ENCODE results near the gene TMEM208. TPM values are rescaled to one million over a fixed set of nuclear protein-coding genes. Genes with fewer than 3 reads are reported as not detected.

Gene TMEM208
- total RNA-seq, 1 experiment from 2014 or later, result 53.5 TPM

GRCh38 chr16:67183627-67184452 is 43.1 kb upstream of the TMEM208 start, which contains the start of gene MATCAP1:
Gene MATCAP1 (minus strand): TSS chr16:67183963. CDS start chr16:67180610, 3,353 bp downstream.
- Mint-ChIP-seq H3K9me3 (ENCODE audit: low read depth, unreplicated experiment) (no peaks in the 10 kb centered on the region), H3K4me3 (ENCODE audit: low read depth, unreplicated experiment) (no peak within 1 kb of the TSS), H3K27ac (ENCODE audit: unreplicated experiment) (no peak within 1 kb of the TSS), H3K4me1 (ENCODE audit: low read depth, unreplicated experiment) (peaks cover 14% of the 10 kb centered on the region), H3K36me3 (ENCODE audit: insufficient read depth, unreplicated experiment) (no peaks in the 10 kb centered on the region), H3K27me3 (ENCODE audit: unreplicated experiment) (peaks cover 12% of the 10 kb centered on the region)
- intact Hi-C loops (cut with micrococcal nuclease; ENCODE audit: unreplicated experiment), result no loop called here
- TF ChIP-seq, protein P1, sequence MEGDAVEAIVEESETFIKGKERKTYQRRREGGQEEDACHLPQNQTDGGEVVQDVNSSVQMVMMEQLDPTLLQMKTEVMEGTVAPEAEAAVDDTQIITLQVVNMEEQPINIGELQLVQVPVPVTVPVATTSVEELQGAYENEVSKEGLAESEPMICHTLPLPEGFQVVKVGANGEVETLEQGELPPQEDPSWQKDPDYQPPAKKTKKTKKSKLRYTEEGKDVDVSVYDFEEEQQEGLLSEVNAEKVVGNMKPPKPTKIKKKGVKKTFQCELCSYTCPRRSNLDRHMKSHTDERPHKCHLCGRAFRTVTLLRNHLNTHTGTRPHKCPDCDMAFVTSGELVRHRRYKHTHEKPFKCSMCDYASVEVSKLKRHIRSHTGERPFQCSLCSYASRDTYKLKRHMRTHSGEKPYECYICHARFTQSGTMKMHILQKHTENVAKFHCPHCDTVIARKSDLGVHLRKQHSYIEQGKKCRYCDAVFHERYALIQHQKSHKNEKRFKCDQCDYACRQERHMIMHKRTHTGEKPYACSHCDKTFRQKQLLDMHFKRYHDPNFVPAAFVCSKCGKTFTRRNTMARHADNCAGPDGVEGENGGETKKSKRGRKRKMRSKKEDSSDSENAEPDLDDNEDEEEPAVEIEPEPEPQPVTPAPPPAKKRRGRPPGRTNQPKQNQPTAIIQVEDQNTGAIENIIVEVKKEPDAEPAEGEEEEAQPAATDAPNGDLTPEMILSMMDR (IDR thresholded peaks at IDR 0.05; ENCODE audit: unreplicated experiment), result no peak
- BruUV-seq (replicated peaks), result TSS peak; percentile 71
- CTCF ChIA-PET, result interaction anchor here (0.5 to 2.3 kb wide), 4 partner anchors 10 to 213 kb away, joined by 3 to 23 read pairs (median 6); no protein-coding TSS in a partner anchor
- peak; percentile 97 for DNase-seq

GRCh38 chr16:67184453-67184994 is 42.4 kb upstream of the TMEM208 start:
- DNase-seq, result no peak
- H3K36me3 Mint-ChIP-seq (ENCODE audit: insufficient read depth, unreplicated experiment), result no peaks in the 10 kb centered on the region
- H3K27me3 Mint-ChIP-seq (ENCODE audit: unreplicated experiment), result peaks cover 12% of the 10 kb centered on the region
- H3K4me1 Mint-ChIP-seq (ENCODE audit: low read depth, unreplicated experiment), result peaks cover 10% of the 10 kb centered on the region
- CTCF ChIA-PET, result interaction anchor here (0.5 to 2.3 kb wide), 6 partner anchors 11 to 231 kb away, joined by 3 to 23 read pairs (median 6); no protein-coding TSS in a partner anchor
- H3K9me3 Mint-ChIP-seq (ENCODE audit: low read depth, unreplicated experiment), result no peaks in the 10 kb centered on the region
- BruUV-seq (replicated peaks), result no TSS peak
- H3K4me3 Mint-ChIP-seq (ENCODE audit: low read depth, unreplicated experiment), result no peak overlapping the region
- H3K27ac Mint-ChIP-seq (ENCODE audit: unreplicated experiment), result no peak overlapping the region
- intact Hi-C loops (cut with micrococcal nuclease; ENCODE audit: unreplicated experiment), result no loop called here
- TF ChIP-seq, protein P1 (IDR thresholded peaks at IDR 0.05; ENCODE audit: unreplicated experiment), result no peak

DNA sequence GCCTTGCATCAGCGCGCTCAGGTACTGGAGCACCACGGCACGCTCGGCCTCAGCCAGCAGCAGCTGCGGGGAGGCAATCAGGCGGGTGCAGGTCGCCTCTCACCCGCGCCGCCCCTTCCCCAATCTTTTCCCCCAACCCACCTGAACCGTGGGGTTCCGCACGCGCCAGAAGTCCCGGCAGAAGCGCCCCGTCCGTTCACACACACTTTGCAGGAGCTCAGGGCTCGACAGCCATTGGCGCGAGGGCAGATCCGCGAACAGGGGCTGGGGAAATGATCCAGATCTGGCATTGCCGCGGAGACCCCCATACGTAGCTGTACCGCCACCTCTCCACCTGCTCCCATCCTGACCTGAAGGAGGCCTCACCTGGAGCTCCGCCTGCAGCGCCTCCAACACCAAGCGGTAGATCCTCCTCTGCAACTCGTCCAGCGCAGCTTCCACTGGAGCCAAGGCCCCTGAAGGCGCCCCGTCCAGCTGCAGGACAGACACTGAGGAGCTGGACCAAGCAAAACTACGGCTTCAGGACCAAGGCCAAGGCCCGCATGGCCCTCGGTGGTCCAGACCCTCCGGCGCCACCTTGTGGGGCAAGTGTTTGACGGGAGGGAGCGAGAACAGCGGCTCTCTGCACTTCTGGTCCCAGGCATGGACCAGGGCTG is 41.8 kb upstream of the TMEM208 start:
- intact Hi-C loops (cut with micrococcal nuclease; ENCODE audit: unreplicated experiment), result loop anchor here (1.0 to 5.0 kb wide), 3 partner anchors 168 to 238 kb away; no protein-coding TSS in a partner anchor
- Mint-ChIP-seq H3K36me3 (ENCODE audit: insufficient read depth, unreplicated experiment) (no peaks in the 10 kb centered on the region), H3K4me3 (ENCODE audit: low read depth, unreplicated experiment) (no peak overlapping the region), H3K27me3 (ENCODE audit: unreplicated experiment) (peaks cover 12% of the 10 kb centered on the region), H3K4me1 (ENCODE audit: low read depth, unreplicated experiment) (peaks cover 10% of the 10 kb centered on the region), H3K27ac (ENCODE audit: unreplicated experiment) (no peak overlapping the region), H3K9me3 (ENCODE audit: low read depth, unreplicated experiment) (no peaks in the 10 kb centered on the region)
- no TSS peak for BruUV-seq (replicated peaks)
- TF ChIP-seq, protein P1 (IDR thresholded peaks at IDR 0.05; ENCODE audit: unreplicated experiment), result peak; percentile 81
- CTCF ChIA-PET, result interaction anchor here (0.8 to 2.3 kb wide), 8 partner anchors 11 to 231 kb away, joined by 3 to 23 read pairs (median 4); no protein-coding TSS in a partner anchor
- DNase-seq, result peak; percentile 98

- Mint-ChIP-seq H3K27ac (ENCODE audit: unreplicated experiment) (no peak overlapping the region), H3K9me3 (ENCODE audit: low read depth, unreplicated experiment) (no peaks in the 10 kb centered on the region), H3K4me1 (ENCODE audit: low read depth, unreplicated experiment) (peaks cover 10% of the 10 kb centered on the region), H3K4me3 (ENCODE audit: low read depth, unreplicated experiment) (no peak overlapping the region), H3K36me3 (ENCODE audit: insufficient read depth, unreplicated experiment) (no peaks in the 10 kb centered on the region), H3K27me3 (ENCODE audit: unreplicated experiment) (peaks cover 12% of the 10 kb centered on the region)
- TF ChIP-seq, protein P1 (IDR thresholded peaks at IDR 0.05; ENCODE audit: unreplicated experiment), result no peak
- CTCF ChIA-PET, result interaction anchor here (0.8 to 2.3 kb wide), 7 partner anchors 12 to 232 kb away, joined by 3 to 23 read pairs (median 4); no protein-coding TSS in a partner anchor
- no peak for DNase-seq
- intact Hi-C loops (cut with micrococcal nuclease; ENCODE audit: unreplicated experiment), result loop anchor here (1.0 to 5.0 kb wide), 3 partner anchors 168 to 238 kb away; no protein-coding TSS in a partner anchor
- BruUV-seq (replicated peaks), result no TSS peak
Measured at GRCh38 chr16:67185651-67186134, 41.2 kb upstream of the TMEM208 start.
